GM19238 (cell line): ENCODE measurements around the gene MKX.

Experiments
- DNase-seq: peaks from one replicate; pipeline ENCODE4 v3.0.0; 2011; ENCODE audit warnings: low spot score; ENCODE audit not compliant: insufficient read length

MKX gene

GRCh38 chr10:27745732-27746396, at the start of gene MKX:
MKX (minus strand) TSS chr10:27745819; CDS start chr10:27743415, 2,404 bp downstream.
- DNase-seq: no peak

DNA sequence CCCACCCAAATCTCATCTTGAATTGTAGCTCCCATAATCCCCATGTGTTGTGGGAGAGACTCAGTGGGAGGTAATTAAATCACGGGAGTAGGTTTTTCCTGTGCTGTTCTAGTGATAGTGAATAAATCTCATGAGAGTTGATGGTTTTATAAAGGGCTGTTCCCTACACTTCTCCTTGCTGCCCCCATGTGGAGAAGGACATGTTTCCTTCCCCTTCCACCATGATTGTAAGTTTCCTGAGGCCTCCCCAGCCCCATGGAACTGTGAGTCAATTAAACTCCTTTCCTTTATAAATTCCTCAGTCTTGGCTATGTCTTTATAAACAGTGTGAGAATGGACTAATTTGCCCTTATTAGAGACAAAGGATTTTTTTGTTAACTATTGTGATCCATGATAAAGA, 48.5 kb upstream of the MKX start:
- DNase-seq: no peak

DNA sequence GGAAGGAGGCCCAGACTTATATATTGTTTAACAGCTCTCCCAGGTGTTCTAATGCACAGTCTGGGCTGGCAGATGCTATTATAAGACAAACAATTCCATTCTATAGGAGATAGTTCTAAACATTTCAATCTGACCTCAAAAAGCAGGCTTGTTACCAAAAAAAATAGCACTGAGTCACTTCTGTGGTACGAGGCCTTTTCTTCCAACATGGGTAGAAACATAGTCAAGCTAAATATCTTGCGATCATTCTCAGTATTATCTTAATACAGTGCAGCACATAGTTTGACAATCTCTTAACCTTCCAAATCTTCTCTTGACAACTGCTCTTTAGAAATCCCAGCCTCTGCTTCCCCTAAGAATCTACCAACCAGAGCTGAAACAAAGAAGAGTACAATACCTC, 46.6 kb upstream of the MKX start:
- no peak for DNase-seq

GRCh38 chr10:27784272-27784671, 38.7 kb upstream of the MKX start:
- no peak for DNase-seq

- DNase-seq: peak; percentile 1
These were observed 38.0 kb upstream of the MKX start for GRCh38 chr10:27783660-27784059.

- DNase-seq: no peak
These were observed 33.9 kb upstream of the MKX start for GRCh38 chr10:27779462-27780015.

DNA sequence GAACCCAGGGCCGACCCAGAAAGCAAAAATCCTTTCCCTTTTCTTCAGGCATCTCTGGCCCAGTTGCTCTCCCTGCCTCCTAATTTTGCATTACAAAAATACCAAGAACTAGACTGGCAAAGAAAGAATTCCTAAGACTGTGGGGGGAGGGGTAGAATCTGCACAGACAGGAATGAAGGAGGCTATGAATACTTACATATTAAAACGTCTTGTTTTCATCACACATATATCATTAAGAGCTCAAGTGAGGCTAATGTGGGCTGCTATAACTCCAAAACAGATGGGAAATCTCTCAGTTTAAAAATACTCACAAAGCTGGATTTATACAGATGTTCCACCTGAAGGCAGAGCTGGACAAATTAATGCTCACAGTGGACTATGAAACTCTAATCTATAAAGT, 29.2 kb upstream of the MKX start:
- no peak for DNase-seq

- DNase-seq: no peak
These were observed 25.6 kb upstream of the MKX start for GRCh38 chr10:27771231-27771630.

DNA sequence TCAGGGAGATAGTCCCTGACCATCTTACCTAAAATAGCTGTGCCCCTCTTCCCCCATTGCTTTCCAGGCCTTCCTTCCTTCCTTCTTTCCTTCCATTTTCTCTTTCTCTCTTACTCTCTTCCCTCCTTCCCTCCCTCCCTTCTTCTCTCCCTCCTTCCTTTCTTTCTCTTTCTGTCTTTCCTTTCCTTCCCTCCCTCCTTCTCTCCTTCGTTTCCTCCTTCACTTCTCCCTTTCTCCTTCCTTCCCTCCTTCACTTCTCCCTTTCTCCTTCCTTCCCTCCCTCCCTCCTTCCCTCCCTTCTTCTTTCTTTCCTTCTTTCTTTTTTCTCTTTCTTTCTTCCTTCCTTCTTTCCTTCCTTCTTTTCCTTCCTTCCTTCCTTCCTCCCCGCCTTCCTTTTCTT, 24.6 kb upstream of the MKX start:
- no peak for DNase-seq

- DNase-seq: no peak
These were observed 15.2 kb upstream of the MKX start for GRCh38 chr10:27760867-27761266.

GRCh38 chr10:27759483-27760272, 14.1 kb upstream of the MKX start:
- DNase-seq: no peak

- no peak for DNase-seq
These were observed 7.1 kb upstream of the MKX start for GRCh38 chr10:27752673-27753237.

- no peak for DNase-seq
These were observed 3.0 kb upstream of the MKX start for GRCh38 chr10:27748601-27749000.

GRCh38 chr10:27747096-27747451, 1.5 kb upstream of the MKX start:
- DNase-seq: no peak

- DNase-seq: no peak
These were observed 927 bp upstream of the MKX start for GRCh38 chr10:27746397-27747095.

- DNase-seq: peak; percentile 2
These were observed 552 bp downstream of the MKX start for GRCh38 chr10:27744802-27745731.

- DNase-seq: peak; percentile 0
These were observed 1.5 kb downstream of the MKX start for GRCh38 chr10:27743877-27744801.

DNA sequence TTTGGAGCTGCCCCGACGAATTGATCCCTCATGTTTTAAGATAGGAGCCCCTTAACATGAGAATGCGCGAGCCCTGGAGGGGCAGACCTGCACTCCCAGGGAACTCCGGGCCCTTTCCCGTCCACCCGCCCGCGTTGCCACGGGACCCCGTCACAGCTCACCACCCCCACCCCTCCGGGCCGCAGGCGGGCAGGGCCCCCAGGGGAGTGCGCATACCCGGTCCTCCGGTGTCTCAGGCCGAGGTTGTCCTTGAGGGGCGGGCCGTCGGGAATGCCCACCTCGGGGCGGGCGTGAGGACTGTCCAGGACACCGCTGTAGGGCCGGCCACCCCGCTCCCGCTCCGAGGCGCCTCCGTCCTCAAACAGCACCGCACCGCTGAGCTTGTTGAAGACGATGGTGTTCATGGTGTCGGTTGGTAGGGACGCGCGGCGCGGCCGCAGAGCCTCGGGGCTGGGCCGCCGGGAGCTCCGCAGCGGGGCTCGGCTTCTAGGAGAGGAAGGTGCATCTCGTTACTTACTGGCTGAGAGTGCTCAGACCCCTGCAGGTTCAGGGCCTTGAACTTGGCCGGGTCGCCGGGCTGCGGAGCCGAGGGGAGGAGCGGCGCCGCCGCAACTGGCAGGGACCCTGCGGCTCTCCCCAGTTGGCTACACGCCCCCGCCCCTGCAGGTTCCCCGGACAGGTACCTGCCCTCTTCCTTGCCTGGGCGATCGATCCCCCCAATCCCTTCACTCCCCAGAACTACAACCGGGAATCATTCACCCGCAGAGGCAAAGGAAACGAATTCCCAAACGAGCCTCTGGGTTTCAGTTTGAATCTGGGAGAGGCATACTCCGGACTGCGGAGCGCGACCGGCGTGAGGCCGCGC, 2.4 kb downstream of the MKX start:
- DNase-seq: no peak
